Middle frontal gyrus (tissue), 1 donor: ENCODE measurements around the gene CRB1.

Experiments
- DNase-seq: peaks from one replicate; pipeline ENCODE4 v3.0.0-alpha.2; 2015; ENCODE audit warnings: low spot score; ENCODE audit errors: extremely low spot score

Gene CRB1

GRCh38 chr1:197268012-197268411, at the start of gene CRB1:
CRB1 (plus strand) TSS chr1:197268252; CDS start chr1:197268413, 161 bp downstream.
- DNase-seq = no peak

GRCh38 chr1:197218857-197219256, 49.2 kb upstream of the CRB1 start:
- DNase-seq = no peak

GRCh38 chr1:197222025-197222685, 45.9 kb upstream of the CRB1 start:
- no peak for DNase-seq

DNA sequence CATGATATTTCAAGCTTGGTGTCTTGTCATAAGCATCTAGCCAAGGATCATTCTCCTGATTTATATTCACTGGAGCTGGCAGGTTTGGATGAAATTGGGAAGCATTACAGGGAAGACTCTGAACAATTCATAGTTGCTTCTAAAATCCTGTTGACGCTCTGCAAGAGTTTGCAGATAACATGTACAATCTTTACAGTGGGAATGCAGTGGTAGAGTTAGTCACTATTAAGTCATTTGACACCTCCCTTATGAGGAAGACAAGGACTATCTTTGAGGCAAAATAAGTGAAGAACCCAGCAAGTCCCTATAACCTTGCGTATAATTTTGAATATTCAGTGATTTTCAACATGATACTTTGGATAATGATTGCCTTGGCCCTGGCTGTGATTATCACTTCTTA, 45.3 kb upstream of the CRB1 start:
- DNase-seq = no peak

DNA sequence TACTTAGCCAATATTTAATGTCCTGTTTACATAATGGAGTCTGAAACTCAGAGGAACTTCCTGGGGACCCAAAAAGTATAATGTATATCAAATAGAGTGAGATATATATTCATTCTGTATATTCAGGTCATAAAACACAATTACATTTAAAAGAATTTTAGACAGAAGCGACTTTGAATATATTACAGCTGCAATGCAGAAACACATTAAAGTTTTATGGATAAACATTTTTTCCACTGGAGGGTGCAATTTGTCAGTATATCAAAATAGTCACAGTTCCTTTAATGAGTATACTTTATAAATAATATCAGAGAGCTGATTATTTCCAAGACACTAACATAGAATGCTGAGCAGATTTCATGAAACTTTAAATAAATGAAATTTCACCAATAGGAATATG, 43.9 kb upstream of the CRB1 start:
- no peak for DNase-seq

GRCh38 chr1:197225611-197226010, 42.4 kb upstream of the CRB1 start:
- no peak for DNase-seq

GRCh38 chr1:197234581-197234980, 33.5 kb upstream of the CRB1 start:
- DNase-seq = peak; percentile 24

DNA sequence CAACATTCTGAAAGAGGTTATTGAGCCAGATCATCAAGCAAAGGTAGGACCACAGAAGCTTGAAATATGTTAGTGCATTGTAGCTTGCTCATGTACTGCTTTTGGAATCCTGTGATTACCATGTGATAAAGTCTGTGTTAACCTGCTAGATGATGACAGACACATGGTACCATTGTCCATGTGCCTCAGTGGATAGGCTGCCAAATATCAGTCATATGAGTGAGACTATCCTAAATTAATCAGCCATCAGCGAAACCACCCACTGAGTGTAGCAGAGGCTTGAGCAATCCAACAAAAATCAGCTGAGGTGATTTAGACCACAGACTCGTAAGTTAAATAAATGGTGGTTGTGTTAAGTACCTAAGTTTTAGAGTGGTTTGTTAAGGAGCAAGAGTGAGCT, 32.7 kb upstream of the CRB1 start:
- DNase-seq = no peak

- DNase-seq = no peak
Observed at GRCh38 chr1:197247465-197247864, 20.6 kb upstream of the CRB1 start.

DNA sequence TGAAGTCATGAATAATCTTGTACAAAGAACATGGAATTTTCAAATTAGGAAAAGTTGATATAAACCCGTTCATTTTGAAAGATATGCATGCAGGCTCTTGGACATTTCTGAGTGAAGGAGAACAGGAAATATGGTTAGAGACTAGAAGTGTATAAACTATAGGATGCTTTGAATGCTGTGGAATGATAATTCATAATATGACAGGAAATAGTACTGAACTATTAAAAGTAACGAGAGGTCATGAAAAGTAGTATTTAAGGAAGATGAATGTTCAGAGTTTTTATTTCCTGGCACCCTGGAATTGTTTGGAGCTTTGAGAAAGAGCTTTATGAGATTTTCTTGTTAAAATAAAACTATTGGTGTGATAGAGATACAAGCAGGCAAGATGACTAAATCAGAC, 18.7 kb upstream of the CRB1 start:
- no peak for DNase-seq

GRCh38 chr1:197250616-197251015, 17.4 kb upstream of the CRB1 start:
- no peak for DNase-seq

DNA sequence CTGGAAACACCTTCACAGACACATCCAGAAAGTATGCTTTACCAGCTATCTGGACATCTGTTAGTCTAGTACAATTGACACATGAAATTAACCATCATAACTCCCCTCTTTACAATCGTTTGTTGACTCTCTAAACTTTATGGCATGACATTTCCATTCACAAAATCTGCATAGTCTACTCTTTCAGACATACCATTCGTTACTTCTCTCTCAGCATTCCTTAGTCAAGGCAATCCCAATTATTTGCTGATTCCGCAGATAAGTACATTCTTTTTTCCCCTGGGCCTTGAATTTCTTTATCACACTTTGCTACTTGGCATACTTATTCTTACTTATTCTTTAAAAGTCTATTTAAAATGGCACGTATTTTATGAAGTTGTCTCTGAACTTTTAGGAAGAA, 15.1 kb upstream of the CRB1 start:
- no peak for DNase-seq

DNA sequence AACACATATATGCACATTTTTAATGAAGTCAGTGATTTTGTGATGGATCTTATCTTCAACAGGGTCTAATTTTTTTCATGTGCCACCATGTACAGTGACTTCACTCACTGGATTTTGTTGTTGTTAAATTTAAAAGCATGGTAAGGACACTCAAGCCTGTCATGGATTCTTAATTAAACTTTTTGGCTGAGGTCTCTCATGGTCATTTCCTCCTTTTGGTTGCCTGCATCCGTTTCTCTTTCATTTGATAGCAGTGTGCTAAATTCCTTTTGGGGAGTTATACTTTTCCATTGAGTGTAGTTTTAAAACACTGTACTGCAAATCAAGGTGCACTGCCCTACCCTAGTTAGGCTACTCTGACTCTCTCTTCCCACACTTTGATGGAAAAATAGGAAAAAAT, 13.2 kb upstream of the CRB1 start:
- DNase-seq = no peak

DNA sequence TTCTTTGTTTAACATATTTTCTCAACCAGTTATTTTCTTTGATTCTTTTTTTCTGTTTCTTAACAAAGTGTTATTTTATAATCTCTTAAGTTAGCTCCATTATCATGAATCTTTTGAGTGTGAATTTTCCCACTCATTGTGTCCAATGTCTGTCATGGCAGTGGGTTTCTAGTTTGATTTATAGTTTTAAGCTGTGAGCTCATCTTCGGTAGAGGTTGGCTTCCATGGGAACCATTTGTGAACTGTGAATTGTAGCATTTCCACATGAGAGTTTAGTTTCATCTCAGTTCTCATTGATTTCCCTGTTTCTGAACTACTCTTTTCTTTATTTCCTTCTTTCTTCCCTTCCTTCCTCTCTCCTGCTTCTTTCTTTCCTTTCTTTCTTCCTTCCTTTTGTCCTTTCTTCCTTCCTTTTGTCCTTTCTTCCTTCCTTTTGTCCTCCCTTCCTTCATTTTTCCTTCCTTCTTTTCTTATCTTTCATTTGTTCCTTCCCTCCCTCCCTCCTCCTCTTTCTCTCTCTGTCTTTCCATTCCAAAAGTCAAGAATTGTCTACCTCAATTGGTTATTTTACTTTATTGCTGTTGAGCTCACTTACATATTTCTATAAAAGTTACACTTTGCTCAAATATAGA, 3.0 kb upstream of the CRB1 start:
- DNase-seq = no peak

GRCh38 chr1:197269053-197269452, 1.0 kb downstream of the CRB1 start:
- peak; percentile 56 for DNase-seq

DNA sequence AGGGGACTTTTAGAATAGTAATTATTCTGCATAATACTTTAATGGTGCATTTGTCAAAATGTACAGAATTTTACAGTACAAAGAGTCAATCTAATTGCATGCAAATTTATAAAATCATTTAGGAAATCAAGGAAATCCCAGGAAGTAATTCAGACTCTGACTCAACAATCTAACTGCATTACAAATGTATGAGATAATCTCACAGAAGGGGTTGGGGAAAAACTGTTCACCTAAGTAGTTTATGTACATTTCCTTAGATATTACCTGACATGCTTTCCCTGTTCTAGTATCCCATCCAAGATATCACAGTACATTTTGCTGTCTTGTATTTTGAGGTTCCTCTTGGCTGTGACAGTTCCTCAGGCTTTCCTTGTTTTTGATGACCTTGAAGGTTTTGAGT, 4.7 kb downstream of the CRB1 start:
- no peak for DNase-seq

DNA sequence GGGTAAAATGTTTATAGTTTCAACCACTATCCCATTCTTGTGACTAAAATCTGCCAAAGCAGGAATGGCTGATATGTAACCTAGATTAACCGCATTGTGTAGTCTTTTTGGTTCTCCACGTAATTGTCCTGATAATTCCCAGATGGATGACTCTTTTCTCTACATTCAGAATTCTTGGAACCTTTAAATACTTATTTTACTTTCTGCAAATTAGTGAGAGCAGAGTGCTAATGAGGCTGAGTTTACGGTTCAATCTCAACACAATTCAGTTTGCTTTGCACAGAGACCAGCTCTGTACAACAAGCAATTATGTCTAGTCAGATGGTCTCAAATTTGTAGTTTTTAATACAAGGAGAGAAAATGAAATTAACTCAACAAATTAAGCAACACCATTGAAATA, 9.1 kb downstream of the CRB1 start:
- no peak for DNase-seq

DNA sequence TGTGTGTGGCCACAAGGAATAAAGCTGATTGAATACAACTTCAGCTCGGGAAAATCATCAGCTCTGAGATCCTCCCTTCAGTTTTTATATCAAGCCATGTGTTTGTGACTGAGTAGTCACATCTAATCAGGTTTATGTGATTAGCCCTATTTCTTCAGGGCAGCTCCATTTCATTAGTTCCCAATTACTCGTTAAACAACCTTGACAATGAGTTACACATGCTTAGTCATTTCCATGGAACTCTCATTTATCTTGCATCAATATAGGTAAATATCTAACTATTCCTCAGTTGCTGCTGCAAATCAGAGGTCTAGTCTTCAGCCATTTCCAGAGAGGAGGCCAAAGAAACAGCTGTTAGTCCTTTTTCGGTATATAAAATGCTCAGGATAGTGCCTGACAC, 16.3 kb downstream of the CRB1 start:
- no peak for DNase-seq

- DNase-seq = no peak
Observed at GRCh38 chr1:197284966-197285365, 16.9 kb downstream of the CRB1 start.

DNA sequence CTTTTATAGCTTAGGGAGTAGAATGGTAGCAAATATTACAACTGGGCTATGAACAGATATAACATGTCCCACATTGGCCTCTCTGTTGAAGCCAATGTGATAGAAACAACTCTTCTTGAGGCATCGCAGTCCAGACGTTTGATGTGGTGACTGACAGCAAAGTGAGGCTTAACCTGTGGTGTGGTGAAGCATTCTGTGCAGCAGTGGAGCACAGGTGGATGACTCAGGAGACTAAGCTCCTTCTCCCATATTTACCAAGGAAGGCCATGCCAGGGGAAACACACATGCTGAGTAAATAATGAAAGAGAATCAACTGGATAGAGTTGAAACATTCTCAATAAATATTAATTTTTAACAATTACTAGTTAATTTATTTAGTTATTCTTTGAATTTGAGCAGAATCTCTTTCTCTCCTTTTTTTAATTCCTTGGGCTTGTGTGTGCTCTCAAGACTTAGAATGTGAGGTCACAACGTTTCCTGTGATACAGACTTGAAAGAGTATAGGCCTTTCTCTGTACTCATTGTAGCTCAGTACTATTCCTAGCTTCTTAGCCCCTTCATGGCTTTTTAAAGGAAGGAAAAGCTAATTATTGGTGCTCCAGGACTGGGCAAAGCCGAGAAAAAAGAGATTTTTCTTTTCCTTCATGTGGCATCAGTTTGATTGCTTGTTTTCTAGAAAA, 17.6 kb downstream of the CRB1 start:
- DNase-seq = no peak

GRCh38 chr1:197286634-197287033, 18.6 kb downstream of the CRB1 start:
- no peak for DNase-seq

DNA sequence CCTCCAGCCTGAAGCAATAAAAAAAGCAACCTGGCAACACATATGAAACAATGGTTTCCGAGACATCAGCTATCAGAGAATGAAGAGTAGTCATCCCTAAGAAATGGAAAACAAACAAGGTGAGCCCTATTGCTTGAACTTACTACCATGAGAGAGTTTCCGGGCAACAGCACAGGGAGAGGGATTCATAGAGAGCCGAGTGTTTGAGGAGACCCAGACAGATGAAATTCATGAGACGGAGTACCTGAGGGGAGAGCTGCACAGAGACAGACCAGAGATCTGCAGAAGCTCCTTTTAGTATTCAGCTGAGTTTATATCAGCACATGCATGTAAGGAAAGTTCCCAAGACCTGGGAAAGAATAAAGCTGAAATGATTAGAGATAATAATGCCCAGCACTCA, 19.8 kb downstream of the CRB1 start:
- no peak for DNase-seq

- no peak for DNase-seq
Observed at GRCh38 chr1:197302775-197303174, 34.7 kb downstream of the CRB1 start.
